ENCODE data around the gene PTPRT. TPM values are rescaled to one million over a fixed set of nuclear protein-coding genes. Genes with fewer than 3 reads are reported as not detected.

PTPRT gene
- total and polyA plus RNA-seq, 2 of the 13 experiments (the other 11 are each of a cell fraction or from before 2014, with no cell fraction given): under 0.01 to 0.09 TPM

GRCh38 chr20:42099101-42099500 is 1090.6 kb downstream of the PTPRT start:
- DNase-seq (ENCODE audit: low spot score): no peak
- FAIRE-seq: no peak
- Histone ChIP-seq H4K20me1 (ENCODE audit: insufficient read depth, low read length) (no peaks in the 10 kb centered on the region), H2AFZ (ENCODE audit: low read length) (no peak overlapping the region), H3K4me1 (ENCODE audit: insufficient read depth, low read length) (peaks cover 10% of the 10 kb centered on the region), H3K9me3 (ENCODE audit: low read length) (no peaks in the 10 kb centered on the region), H3K27me3 (ENCODE audit: control insufficient read depth in 1 of 2, insufficient read depth in 2 of 2, low read length in 2 of 2) (peaks cover 0 to 1% of the 10 kb centered on the region in 2 experiments; a peak in 1 of 5 replicates), H3K9ac (ENCODE audit: insufficient read depth, low read depth, low read length) (no peak overlapping the region), H3K36me3 (replicated peaks in 1 of 2; ENCODE audit: control insufficient read depth in 1 of 2, insufficient read depth in 2 of 2, low read length in 2 of 2) (no peaks in the 10 kb centered on the region), H3K4me2 (ENCODE audit: low read depth, low read length) (no peak overlapping the region), H3K79me2 (ENCODE audit: insufficient read depth, low read length) (no peaks in the 10 kb centered on the region), H3K27ac (ENCODE audit: extremely low read length, insufficient read depth, low read length) (no peak overlapping the region), H3K4me3 (replicated peaks in 1 of 3; ENCODE audit: insufficient read depth in 1 of 3, low read depth in 2 of 3, low read length in 3 of 3) (no peak overlapping the region)
- intact Hi-C loops (cut with micrococcal nuclease; ENCODE audit: unreplicated experiment): no loop called here
- TF ChIP-seq ZNF292 (CRISPR knock-in tag; IDR thresholded peaks at IDR 0.05; ENCODE audit: borderline replicate concordance, low read depth): no peak
- TF ChIP-seq, protein P1, sequence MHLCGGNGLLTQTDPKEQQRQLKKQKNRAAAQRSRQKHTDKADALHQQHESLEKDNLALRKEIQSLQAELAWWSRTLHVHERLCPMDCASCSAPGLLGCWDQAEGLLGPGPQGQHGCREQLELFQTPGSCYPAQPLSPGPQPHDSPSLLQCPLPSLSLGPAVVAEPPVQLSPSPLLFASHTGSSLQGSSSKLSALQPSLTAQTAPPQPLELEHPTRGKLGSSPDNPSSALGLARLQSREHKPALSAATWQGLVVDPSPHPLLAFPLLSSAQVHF (CRISPR knock-in tag; IDR thresholded peaks at IDR 0.05): no peak
- in situ Hi-C loops (cut with HindIII; ENCODE audit: extremely low pct_ligation_motif_present, low pct_unique_long_range_greater_than_20kb): no loop called here
- no peak for ATAC-seq
- WGBS (ENCODE audit: low lambda C conversion rate): 44% methylated on average over 7 of the region's 7 CpGs
- ChIA-PET POLR2A (no interaction called here), CTCF (ENCODE audit: low intra/inter-chr PET ratio, low total read pairs) (no interaction called here)
- BruUV-seq (replicated peaks): no TSS peak

DNA sequence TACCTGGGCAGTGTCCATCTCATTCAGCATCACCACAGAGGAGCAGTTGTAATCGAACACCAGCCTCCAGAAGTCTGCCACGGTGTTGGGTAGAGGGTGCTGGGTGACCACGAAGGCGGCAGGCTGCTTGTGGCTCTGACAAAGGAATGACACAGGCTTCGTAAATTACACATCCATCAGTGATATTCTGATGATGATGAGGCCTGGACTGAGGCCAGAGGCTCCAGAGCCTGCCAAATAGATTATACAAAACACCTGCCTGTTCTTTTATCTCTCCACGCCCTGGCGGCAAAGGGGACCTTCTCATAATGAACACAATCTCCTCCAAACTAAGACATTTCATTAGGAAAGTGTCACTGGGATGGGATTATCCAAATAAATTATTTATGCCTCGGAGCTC is 1091.3 kb downstream of the PTPRT start:
- FAIRE-seq (no peak), ATAC-seq (no peak), DNase-seq (ENCODE audit: low spot score) (no peak)
- in situ Hi-C loops (cut with HindIII; ENCODE audit: extremely low pct_ligation_motif_present, low pct_unique_long_range_greater_than_20kb) (no loop called here), intact Hi-C loops (cut with micrococcal nuclease; ENCODE audit: unreplicated experiment) (no loop called here)
- ChIA-PET POLR2A (no interaction called here), CTCF (ENCODE audit: low intra/inter-chr PET ratio, low total read pairs) (no interaction called here)
- H3K27me3 ChIP-seq (ENCODE audit: control insufficient read depth in 1 of 2, insufficient read depth in 2 of 2, low read length in 2 of 2): peaks cover 0 to 1% of the 10 kb centered on the region in 2 experiments; a peak in 1 of 5 replicates
- 61% methylated on average over 8 of the region's 8 CpGs for WGBS (ENCODE audit: low lambda C conversion rate)
- H2AFZ ChIP-seq (ENCODE audit: low read length): no peak overlapping the region
- no peak overlapping the region for H3K9ac ChIP-seq (ENCODE audit: insufficient read depth, low read depth, low read length)
- H3K27ac ChIP-seq (ENCODE audit: extremely low read length, insufficient read depth, low read length): no peak overlapping the region
- H4K20me1 ChIP-seq (ENCODE audit: insufficient read depth, low read length): no peaks in the 10 kb centered on the region
- no peak overlapping the region for H3K4me2 ChIP-seq (ENCODE audit: low read depth, low read length)
- no peak for TF ChIP-seq SUZ12 (IDR thresholded peaks at IDR 0.05; ENCODE audit: low read depth, low read length)
- H3K9me3 ChIP-seq (ENCODE audit: low read length): no peaks in the 10 kb centered on the region
- H3K4me1 ChIP-seq (ENCODE audit: insufficient read depth, low read length): peaks cover 10% of the 10 kb centered on the region
- no peaks in the 10 kb centered on the region for H3K79me2 ChIP-seq (ENCODE audit: insufficient read depth, low read length)
- no TSS peak for BruUV-seq (replicated peaks)
- H3K4me3 ChIP-seq (replicated peaks in 1 of 3; ENCODE audit: insufficient read depth in 1 of 3, low read depth in 2 of 3, low read length in 3 of 3): no peak overlapping the region
- no peaks in the 10 kb centered on the region for H3K36me3 ChIP-seq (replicated peaks in 1 of 2; ENCODE audit: control insufficient read depth in 1 of 2, insufficient read depth in 2 of 2, low read length in 2 of 2)
